H1 (cell line): Measurements from ENCODE around the gene NPAS4. TPM values are rescaled to one million over a fixed set of nuclear protein-coding genes. Genes with fewer than 3 reads are reported as not detected.
"Not testable (repeated sequence)": the region's sequence is repeated elsewhere in the genome, so short reads cannot be mapped to it uniquely, and the experiment has no call there.

ENCODE experiments used
- CTCF ChIA-PET: fragments of 300-600 bp; sonication (Branson Sonifier 250); formaldehyde crosslinking; loops from one replicate; lab custom pipeline; 2021; ENCODE audit not compliant: partially characterized antibody; lab: Charles Lee
- POLR2A ChIA-PET: fragments of 300-600 bp; sonication (Branson Sonifier 250); formaldehyde crosslinking; loops from one replicate; lab custom pipeline; 2021; ENCODE audit warnings: inconsistent platforms; ENCODE audit not compliant: partially characterized antibody; lab: Charles Lee
- DNase-seq, 2 experiments: peaks; one replicate each; pipeline versions ENCODE4 v3.0.0 to v3.0.0-alpha.2; 2010 to 2022; ENCODE audit warnings: low spot score in 2 of 2, low read depth in 1 of 2, mixed read lengths in 1 of 2
- FAIRE-seq: peaks from 2 replicates; lab custom pipeline; 2011; peaks lifted over from hg19 to GRCh38; lab: Jason Lieb, UNC
- H2AFZ ChIP-seq: 2 replicates; pipeline ENCODE4 v1.8.1; 2012; ENCODE audit warnings: low read length, inconsistent platforms
- H2AK5ac ChIP-seq: 2 replicates; pipeline ENCODE4 v1.6.1; 2013; ENCODE audit warnings: low read depth, low read length
- H2BK120ac ChIP-seq: replicated peaks from 2 replicates; pipeline ENCODE3; 2013; ENCODE audit warnings: low read depth, low read length, inconsistent platforms
- H2BK12ac ChIP-seq: 2 replicates; pipeline ENCODE4 v1.6.1; 2013; ENCODE audit warnings: low read depth, low read length
- H2BK15ac ChIP-seq: 2 replicates; pipeline ENCODE4 v1.6.1; 2013; ENCODE audit warnings: low read length
- H2BK20ac ChIP-seq: 2 replicates; pipeline ENCODE4 v1.6.1; 2013; ENCODE audit warnings: low read length
- H2BK5ac ChIP-seq: 2 replicates; pipeline ENCODE4 v1.6.1; 2013; ENCODE audit warnings: low read depth, low read length
- H3K14ac ChIP-seq: 2 replicates; pipeline ENCODE4 v1.6.1; 2013; ENCODE audit warnings: inconsistent platforms; ENCODE audit not compliant: insufficient read length
- H3K18ac ChIP-seq: 2 replicates; pipeline ENCODE4 v1.6.1; 2013; ENCODE audit warnings: low read length; ENCODE audit errors: extremely low read depth
- H3K23ac ChIP-seq: 2 replicates; pipeline ENCODE4 v1.6.1; 2013; ENCODE audit warnings: inconsistent platforms; ENCODE audit not compliant: insufficient read length
- H3K23me2 ChIP-seq: 2 replicates; pipeline ENCODE4 v1.6.1; 2013; ENCODE audit warnings: low read depth, low read length
- H3K27ac ChIP-seq: 2 replicates; pipeline ENCODE4 v1.6.1; 2011; ENCODE audit warnings: low read depth, low read length, inconsistent platforms
- H3K27me3 ChIP-seq, 4 experiments: replicated peaks in 1 of 4; 1 replicate in 1 of 4; 2 replicates in 3 of 4; pipeline versions ENCODE4 v1.6.1 to v1.8.1; 2011 to 2013; ENCODE audit warnings: low read length in 3 of 4, mild to moderate bottlenecking in 3 of 4, inconsistent platforms in 2 of 4, mixed read lengths in 2 of 4, moderate library complexity in 1 of 4; ENCODE audit not compliant: control insufficient read depth in 3 of 4, insufficient read depth in 3 of 4; ENCODE audit errors: extremely low read depth in 1 of 4
- H3K36me3 ChIP-seq, 4 experiments: 2 replicates each; pipeline versions ENCODE4 v1.6.1 to v1.8.1; 2011 to 2013; ENCODE audit warnings: mild to moderate bottlenecking in 4 of 4, low read length in 3 of 4, moderate library complexity in 2 of 4, control low read depth in 1 of 4, inconsistent platforms in 1 of 4; ENCODE audit not compliant: insufficient read depth in 4 of 4, control insufficient read depth in 2 of 4
- H3K4ac ChIP-seq: replicated peaks from 2 replicates; pipeline ENCODE3; 2013; ENCODE audit warnings: low read length, low read depth, mixed read lengths, inconsistent platforms; ENCODE audit not compliant: insufficient read length
- H3K4me1 ChIP-seq, 4 experiments: replicated peaks in 1 of 4; 1 replicate in 1 of 4; 2 replicates in 3 of 4; pipeline versions ENCODE4 v1.6.1 to v1.8.1; 2011 to 2013; ENCODE audit warnings: low read length in 3 of 4, inconsistent platforms in 2 of 4, mixed read lengths in 1 of 4; ENCODE audit not compliant: insufficient read depth in 4 of 4, control insufficient read depth in 3 of 4
- H3K4me2 ChIP-seq, 2 experiments: 2 replicates each; pipeline versions ENCODE4 v1.6.1 to v1.8.1; 2011 to 2013; ENCODE audit warnings: low read depth in 2 of 2, low read length in 2 of 2, control low read depth in 1 of 2, inconsistent platforms in 1 of 2, mild to moderate bottlenecking in 1 of 2; ENCODE audit not compliant: insufficient read depth in 1 of 2
- H3K4me3 ChIP-seq, 4 experiments: fragments of 200-600, 300-600 bp in 1 of 4; sonication (generic), shearing (Covaris generic), sonication (Bioruptor Twin) in 1 of 4; 2 replicates each; pipeline versions ENCODE4 v1.5.1 to v1.8.1; 2011 to 2016; ENCODE audit warnings: low read length in 4 of 4, low read depth in 3 of 4, control low read depth in 2 of 4, inconsistent platforms in 2 of 4, mild to moderate bottlenecking in 2 of 4, mixed read lengths in 1 of 4, moderate library complexity in 1 of 4; ENCODE audit not compliant: insufficient read depth in 2 of 4; ENCODE audit errors: extremely low read depth in 1 of 4
- H3K56ac ChIP-seq: replicated peaks from 2 replicates; pipeline ENCODE3; 2013; ENCODE audit warnings: low read depth, mild to moderate bottlenecking, mixed read lengths, low read length, inconsistent platforms; ENCODE audit not compliant: insufficient read length
- H3K79me1 ChIP-seq: 2 replicates; pipeline ENCODE4 v1.6.1; 2013; ENCODE audit warnings: low read depth, low read length, control low read depth
- H3K79me2 ChIP-seq, 2 experiments: 2 replicates each; pipeline versions ENCODE4 v1.6.1 to v1.8.1; 2012 to 2013; ENCODE audit warnings: low read length in 2 of 2, mild to moderate bottlenecking in 2 of 2, inconsistent platforms in 1 of 2; ENCODE audit not compliant: insufficient read depth in 2 of 2, control insufficient read depth in 1 of 2
- H3K9ac ChIP-seq, 4 experiments: replicated peaks in 1 of 4; 1 replicate in 1 of 4; 2 replicates in 3 of 4; pipeline versions ENCODE4 v1.6.1 to v1.8.1; 2011 to 2013; ENCODE audit warnings: low read depth in 3 of 4, low read length in 3 of 4, control low read depth in 2 of 4, mild to moderate bottlenecking in 2 of 4, moderate library complexity in 2 of 4, inconsistent platforms in 1 of 4; ENCODE audit errors: extremely low read depth in 1 of 4
- H3K9me3 ChIP-seq, 2 experiments: 2 replicates each; pipeline versions ENCODE4 v1.6.1 to v1.8.1; 2012 to 2013; ENCODE audit warnings: mild to moderate bottlenecking in 2 of 2, moderate library complexity in 2 of 2, control low read depth in 1 of 2, inconsistent platforms in 1 of 2, low read depth in 1 of 2, low read length in 1 of 2, mixed read lengths in 1 of 2; ENCODE audit not compliant: insufficient read depth in 2 of 2
- H4K20me1 ChIP-seq, 2 experiments: replicated peaks in 1 of 2; 2 replicates each; pipeline versions ENCODE3 to v1.8.1; 2011 to 2013; ENCODE audit warnings: inconsistent platforms in 2 of 2, low read length in 2 of 2, mild to moderate bottlenecking in 1 of 2; ENCODE audit not compliant: insufficient read depth in 2 of 2, control insufficient read depth in 1 of 2
- H4K5ac ChIP-seq: 2 replicates; pipeline ENCODE4 v1.6.1; 2013; ENCODE audit warnings: low read length, low read depth, mixed read lengths, inconsistent platforms; ENCODE audit not compliant: insufficient read length
- H4K8ac ChIP-seq: 2 replicates; pipeline ENCODE4 v1.8.0; 2013; ENCODE audit warnings: mild to moderate bottlenecking, moderate library complexity, low read length, inconsistent platforms; ENCODE audit not compliant: insufficient read depth; ENCODE audit errors: extremely low read depth
- H4K91ac ChIP-seq: replicated peaks from 2 replicates; pipeline ENCODE3; 2013; ENCODE audit warnings: low read length, mixed read lengths, inconsistent platforms; ENCODE audit not compliant: insufficient read length
- BRCA1 ChIP-seq: IDR thresholded peaks from 2 replicates; pipeline ENCODE4 v1.6.1; 2012; ENCODE audit warnings: low read depth, low read length, improper control_type of control experiment
- CHD2 ChIP-seq: IDR thresholded peaks from 2 replicates; pipeline ENCODE4 v1.6.1; 2012; ENCODE audit warnings: low read length, improper control_type of control experiment
- EZH2 ChIP-seq: fragments of 200-600 bp; sonication (generic); IDR thresholded peaks from 2 replicates; pipeline ENCODE4 v1.7.1; 2012; ENCODE audit warnings: low read depth, mild to moderate bottlenecking, moderate library complexity, low read length, inconsistent platforms; ENCODE audit not compliant: severe bottlenecking
- SIN3A ChIP-seq, 2 experiments: IDR thresholded peaks in 1 of 2; conservative IDR thresholded peaks in 1 of 2; 2 replicates each; pipeline ENCODE4 v1.6.1; 2011 to 2012; ENCODE audit warnings: low read length in 2 of 2, improper control_type of control experiment in 1 of 2, low read depth in 1 of 2, mild to moderate bottlenecking in 1 of 2
- SIX5 ChIP-seq: IDR thresholded peaks from 2 replicates; pipeline ENCODE4 v1.6.1; 2011; ENCODE audit warnings: mild to moderate bottlenecking, low read depth, low read length
- TBP ChIP-seq: IDR thresholded peaks from 2 replicates; pipeline ENCODE4 v1.6.1; 2011; ENCODE audit warnings: low read depth, low read length, improper control_type of control experiment
- YY1 ChIP-seq: IDR thresholded peaks from 2 replicates; pipeline ENCODE4 v1.6.1; 2011; ENCODE audit warnings: low read depth, mild to moderate bottlenecking, low read length
- WGBS, 2 experiments: shearing (Covaris generic) in 1 of 2; methylation state at CpG; one replicate each; pipeline versions ENCODE4 v1.1.6 to v1.1.7; 2013 to 2015; ENCODE audit warnings: low lambda C conversion rate in 2 of 2, mixed read lengths in 2 of 2, inconsistent platforms in 1 of 2, low coverage in 1 of 2, missing lambda C conversion rate in 1 of 2; ENCODE audit not compliant: insufficient replicate concordance in 2 of 2, insufficient coverage in 1 of 2, insufficient read length in 1 of 2; ENCODE audit errors: extremely low coverage in 1 of 2, missing lambda C conversion rate in 1 of 2; 5-methylcytosine and 5-hydroxymethylcytosine counted together
- polyA plus RNA-seq, 7 experiments: library from polyadenylated mRNA; depleted of rRNA in 3 of 7; stranded (reverse) in 5 of 7; unstranded in 2 of 7; fragments of >200 nt in 5 of 7; fragments of 200-250 nt in 2 of 7; gene quantifications; 1 replicate in 5 of 7; 2 replicates in 1 of 7; 4 replicates in 1 of 7; pipeline versions ENCODE4 v1.2.1 to v1.2.3, GENCODE V29; 2011 to 2013; ENCODE audit warnings: missing spikeins in 2 of 7, mixed read lengths in 2 of 7
- total RNA-seq: library from RNA; stranded (reverse); fragmentation: NEBNext Ultra II Directional; extraction: Animal tissue kit (Norgen Biotek cat#: 25700); gene quantifications from 2 replicates; pipeline ENCODE4 v1.2.1, GENCODE V29; 2021

The NPAS4 gene
- total and polyA plus RNA-seq, 2 of the 8 experiments (the other 6 are each of a cell fraction or from before 2014, with no cell fraction given): 0.73 to 0.99 TPM

DNA sequence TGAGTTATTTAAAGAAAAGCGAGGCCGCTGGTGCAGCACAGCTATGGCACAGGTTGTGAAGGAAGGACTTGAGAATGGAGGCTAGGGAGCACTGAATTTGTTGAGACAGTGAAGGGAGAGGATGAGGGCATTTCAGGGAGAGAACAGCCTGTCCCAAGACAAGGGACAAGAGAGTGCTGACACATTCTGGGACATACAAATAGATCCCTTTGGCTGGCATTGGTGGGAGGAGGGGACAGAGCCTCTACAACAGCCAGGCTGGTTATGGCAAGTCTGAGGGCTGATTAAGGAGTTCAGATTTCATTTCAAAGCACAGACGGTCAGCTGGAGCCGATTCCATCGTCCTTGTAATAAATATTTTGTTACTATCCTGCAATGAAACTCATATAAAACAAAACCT lies 47.6 kb upstream of the NPAS4 start (continued):
- no peak for TF ChIP-seq CHD2
- no peak for TF ChIP-seq YY1
- no peak for TF ChIP-seq EZH2
- no peak for TF ChIP-seq BRCA1
- TF ChIP-seq SIX5: no peak
- TF ChIP-seq TBP: no peak
- TF ChIP-seq SIN3A (conservative IDR thresholded peaks at IDR 0.05 in 1 of 2, IDR thresholded peaks at IDR 0.05 in 1 of 2; ENCODE audit: low read depth in 1 of 2, low read length in 2 of 2): no peak

- not testable (repeated sequence) for H3K56ac ChIP-seq, H2BK12ac ChIP-seq, H4K5ac ChIP-seq, H2AK5ac ChIP-seq, H3K79me1 ChIP-seq, H2BK120ac ChIP-seq, H2BK5ac ChIP-seq, H3K23ac ChIP-seq, H3K4me3 ChIP-seq, H3K9ac ChIP-seq, H3K9me3 ChIP-seq, H3K14ac ChIP-seq, H3K4me1 ChIP-seq, H3K4ac ChIP-seq, H4K8ac ChIP-seq, H4K91ac ChIP-seq, FAIRE-seq, H3K27ac ChIP-seq, H3K18ac ChIP-seq, DNase-seq, H3K23me2 ChIP-seq, H3K27me3 ChIP-seq, H2BK20ac ChIP-seq, H3K4me2 ChIP-seq, H2BK15ac ChIP-seq, H2AFZ ChIP-seq
- POLR2A ChIA-PET: interaction anchor here (28.0 kb wide), 1 partner anchor 22 kb away, joined by 487 read pairs; the partner anchor contains the start of genes B4GAT1 and BRMS1
- Histone ChIP-seq H3K36me3 (peaks cover 2 to 12% (median 6%) of the 10 kb centered on the region in 4 experiments; a peak in 6 of 8 replicates), H4K20me1 (peaks cover 4 to 13% of the 10 kb centered on the region in 2 experiments), H3K79me2 (peaks cover 0 to 16% of the 10 kb centered on the region in 2 experiments; a peak in 2 of 4 replicates)
- CTCF ChIA-PET: interaction anchor here (0.6 to 8.2 kb wide), 6 partner anchors 10 to 65 kb away, joined by 3 to 51 read pairs (median 5); partner anchors contain the start of gene MRPL11
- 86% methylated on average over 8 of the region's 9 CpGs; no CpG with 5 or more reads in 1 of the 2 experiments for WGBS, 2 experiments
These were observed 47.0 kb upstream of the NPAS4 start for GRCh38 chr11:66373690-66374287.
